HG02840 (cell line): ENCODE results near the gene AVL9.

Experiments
- ATAC-seq: cut with Tn5 transposase; IDR thresholded peaks from one replicate; pipeline ENCODE4 v1.9.1; 2021; ENCODE audit warnings: mild to moderate bottlenecking, moderate library complexity, moderate number of reproducible peaks; ENCODE audit not compliant: unreplicated experiment, low FRiP score

Gene AVL9

DNA sequence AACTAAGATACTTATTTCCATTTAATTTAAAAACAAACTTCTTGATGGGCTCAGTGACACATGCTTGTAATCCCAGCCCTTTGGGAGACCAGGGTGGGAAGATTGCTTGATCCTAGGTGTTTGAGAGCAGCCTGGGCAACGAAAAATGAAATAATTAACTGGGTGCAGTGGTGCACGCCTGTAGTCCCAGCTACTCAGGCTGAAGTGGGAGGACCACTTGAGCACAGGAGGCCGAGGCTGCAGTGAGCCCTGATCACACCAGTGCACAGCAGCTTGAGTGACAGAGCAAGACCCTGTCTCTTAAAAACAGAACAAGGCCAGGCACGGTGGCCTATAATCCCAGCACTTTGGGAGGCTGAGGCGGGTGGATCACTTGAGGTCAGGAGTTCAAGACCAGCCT is 37.4 kb downstream of the AVL9 start:
- no peak for ATAC-seq

DNA sequence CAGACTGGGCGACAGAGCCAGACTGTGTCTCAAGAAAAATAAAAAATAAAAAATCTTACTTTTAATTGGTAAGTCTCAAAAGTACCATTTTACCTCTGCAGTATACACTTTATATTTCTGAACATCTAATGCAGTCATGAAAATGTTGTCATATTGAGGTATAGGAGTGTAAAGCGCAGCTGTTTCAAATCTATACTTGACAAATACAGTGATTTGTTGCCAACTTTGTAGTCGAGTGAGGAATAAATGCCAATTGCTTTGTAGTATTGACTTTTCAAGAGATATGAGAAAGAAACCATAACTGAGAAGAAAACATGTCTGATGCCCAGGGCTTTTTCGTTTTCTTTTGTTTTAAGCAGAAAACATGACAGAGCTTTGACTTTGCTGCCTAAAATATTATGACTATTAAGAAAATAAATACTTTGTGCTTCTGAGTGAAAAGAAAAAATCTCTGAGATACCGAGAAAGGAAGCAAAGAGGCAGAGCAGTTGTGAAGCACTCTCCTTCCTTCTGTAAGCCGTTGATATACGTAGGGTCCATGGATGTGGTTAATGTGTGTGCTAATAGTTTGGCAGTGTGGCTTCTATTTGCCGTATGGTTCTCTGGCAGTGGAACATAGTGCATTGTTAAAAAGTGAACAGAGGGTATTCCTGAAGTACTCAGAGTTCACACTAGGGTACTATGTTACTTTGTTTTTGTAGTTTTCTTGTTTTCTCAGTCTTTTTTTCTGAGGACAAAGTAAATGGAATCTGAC is 38.2 kb downstream of the AVL9 start:
- ATAC-seq = no peak

DNA sequence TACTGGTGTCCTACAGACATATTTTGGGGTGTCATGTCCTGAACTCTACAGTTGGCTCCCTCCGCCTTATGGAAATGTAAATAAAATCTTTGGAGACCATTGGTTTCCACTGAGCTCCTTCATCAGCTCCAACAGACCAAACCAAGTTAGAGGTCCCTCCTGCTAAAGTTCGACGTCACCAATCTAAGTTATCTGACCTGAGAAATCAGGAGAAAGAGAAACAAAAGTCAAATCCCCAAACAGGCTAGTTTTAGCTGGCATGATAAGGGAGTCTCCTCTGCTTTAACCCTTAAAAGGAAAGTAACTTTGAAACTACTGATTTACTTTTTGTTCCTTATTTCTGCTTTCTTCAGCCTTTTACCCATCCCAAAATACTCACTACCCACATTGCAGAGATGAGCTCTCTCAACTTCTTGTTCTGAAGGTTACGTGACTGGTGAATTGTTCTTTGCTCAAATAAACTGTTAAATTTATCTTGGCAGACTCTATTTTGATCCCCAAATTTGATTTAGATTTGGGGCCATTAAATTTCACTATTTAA is 39.9 kb downstream of the AVL9 start:
- ATAC-seq = no peak

DNA sequence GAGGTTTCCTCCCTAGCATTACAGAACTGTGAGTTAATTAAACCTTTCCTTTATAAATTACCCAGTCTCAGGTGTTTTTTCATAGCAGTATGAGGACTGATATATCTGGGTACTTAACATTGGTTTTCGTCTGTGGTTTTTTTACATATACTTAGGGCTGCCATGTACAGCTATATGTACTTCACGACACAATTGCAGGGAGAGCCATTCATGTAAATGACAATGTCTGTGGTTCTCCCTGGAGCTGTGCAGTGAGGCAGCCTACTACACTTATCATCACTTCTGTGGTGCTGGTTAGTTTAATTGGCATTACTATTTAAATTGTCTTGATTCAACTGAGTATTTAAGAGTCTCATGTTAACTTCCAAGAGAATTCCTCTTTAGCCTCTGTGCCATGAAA is 40.7 kb downstream of the AVL9 start:
- no peak for ATAC-seq

DNA sequence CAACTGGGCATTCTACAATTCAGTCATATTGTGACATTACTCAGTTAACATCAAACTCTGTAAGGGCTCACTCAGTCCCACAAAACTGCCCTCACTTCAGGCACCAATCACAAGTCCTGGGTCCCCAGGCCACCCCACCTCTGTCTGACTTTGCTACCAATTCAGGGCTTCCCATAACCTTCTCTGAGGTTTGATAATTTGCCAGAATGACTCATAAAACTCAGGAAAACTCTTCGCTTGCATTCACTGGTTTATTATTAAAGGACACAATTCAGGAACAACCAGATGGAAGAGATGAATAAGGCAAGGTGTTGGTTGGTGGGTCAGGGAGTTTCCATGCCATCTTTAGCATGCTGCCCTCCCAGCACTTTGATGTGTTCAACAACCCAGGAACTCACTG is 41.3 kb downstream of the AVL9 start:
- no peak for ATAC-seq

DNA sequence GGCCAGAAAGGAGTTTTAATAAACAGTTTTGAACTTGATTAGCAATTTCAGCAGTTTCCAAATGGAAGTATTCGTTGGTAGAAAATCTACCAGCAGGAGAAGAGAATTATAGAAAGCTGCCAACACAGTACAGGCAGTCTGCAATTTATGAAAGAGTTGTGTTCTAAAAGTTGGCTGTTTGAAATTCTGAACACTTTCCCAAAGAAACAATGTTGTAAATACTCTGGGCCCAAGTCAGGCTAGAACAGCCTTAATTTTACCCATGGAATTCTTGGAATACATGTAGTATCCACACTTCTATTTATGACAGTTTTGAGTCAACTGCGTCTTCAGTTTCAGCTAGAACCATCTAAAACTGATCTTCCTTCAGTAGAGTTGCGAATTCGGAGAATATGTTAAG is 42.5 kb downstream of the AVL9 start:
- ATAC-seq = no peak

DNA sequence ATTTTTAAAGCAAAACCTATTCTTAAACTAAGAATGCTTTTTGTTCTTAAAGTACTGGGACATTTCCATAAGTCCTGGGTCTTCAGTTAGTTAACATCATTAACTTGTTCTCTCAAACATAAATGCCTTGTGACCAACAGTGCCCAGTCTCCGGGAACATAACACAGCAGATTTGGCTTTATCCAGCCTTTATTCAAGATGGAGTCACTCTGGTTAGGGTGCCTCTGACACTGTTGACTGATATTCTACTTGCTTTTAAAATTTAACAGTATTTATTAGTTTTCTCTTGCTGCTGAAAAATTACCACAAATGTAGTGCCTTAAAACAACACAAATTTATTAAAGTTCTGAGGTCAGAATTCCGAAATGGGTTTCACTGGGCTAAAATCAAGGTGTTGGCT is 44.1 kb downstream of the AVL9 start:
- no peak for ATAC-seq

DNA sequence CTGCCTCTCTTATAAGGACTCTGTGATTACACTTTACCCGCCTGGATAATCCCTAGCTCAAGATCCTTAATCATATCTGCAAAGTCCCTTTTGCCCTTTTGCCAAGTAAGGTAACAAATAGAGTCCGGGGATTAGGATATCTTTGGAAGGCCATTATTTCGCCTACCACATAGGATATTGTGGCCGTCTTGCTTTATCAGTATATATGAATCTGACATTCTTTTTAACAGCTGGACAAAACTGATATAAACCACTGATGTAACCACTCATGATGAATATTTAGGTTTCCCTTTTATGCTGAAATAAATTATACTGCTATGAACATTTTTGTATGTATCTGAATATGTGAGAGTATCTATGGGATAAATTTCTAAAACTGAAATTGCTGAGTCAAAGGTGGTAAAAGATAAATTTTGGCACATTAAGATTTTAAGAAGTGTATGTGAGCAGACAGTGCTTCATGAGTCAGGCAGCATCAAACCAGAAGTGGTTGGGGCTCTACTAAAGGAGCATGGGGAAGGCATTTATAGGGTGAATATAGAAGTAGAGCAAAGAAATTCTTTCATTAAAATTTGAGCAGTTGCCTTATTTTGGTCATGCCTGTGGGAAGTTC is 44.7 kb downstream of the AVL9 start:
- ATAC-seq = no peak

DNA sequence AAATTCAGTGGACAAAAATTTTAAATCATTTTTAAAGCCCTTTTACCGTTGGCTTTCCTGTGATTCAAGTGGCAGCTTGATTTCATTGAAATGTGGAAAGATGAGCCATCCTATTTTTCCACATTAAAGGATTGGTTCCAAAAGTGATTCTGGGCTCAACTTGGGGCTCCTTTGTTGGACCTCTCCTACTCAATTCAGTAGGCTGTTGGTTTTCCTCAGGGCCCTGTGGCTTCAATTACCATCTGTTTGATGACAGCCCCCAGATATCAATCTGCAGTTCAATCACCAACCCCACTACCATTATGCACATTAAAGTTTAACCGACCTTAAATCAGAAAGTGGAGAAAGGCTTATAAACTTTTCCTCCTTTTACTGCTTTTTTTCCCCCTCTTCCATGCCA is 47.3 kb downstream of the AVL9 start:
- no peak for ATAC-seq

DNA sequence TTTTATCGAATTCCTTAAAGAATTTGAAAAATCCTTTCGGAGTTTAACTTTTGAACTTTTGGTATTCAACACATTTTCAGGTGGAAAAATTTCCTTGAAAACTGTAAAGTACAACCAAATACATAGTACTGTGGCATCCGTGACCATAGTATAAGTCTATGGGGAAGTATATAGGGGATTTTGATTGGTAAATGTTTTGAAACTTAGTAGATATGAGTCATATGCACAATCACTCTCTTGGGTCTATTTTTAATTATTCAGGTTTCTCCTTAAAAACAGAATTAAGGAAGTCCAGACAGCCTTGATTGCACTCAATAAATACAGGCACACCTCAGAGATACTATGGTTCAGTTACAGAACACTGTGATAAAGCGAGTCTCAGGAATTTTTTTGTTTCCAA is 64.2 kb downstream of the AVL9 start:
- ATAC-seq = no peak

DNA sequence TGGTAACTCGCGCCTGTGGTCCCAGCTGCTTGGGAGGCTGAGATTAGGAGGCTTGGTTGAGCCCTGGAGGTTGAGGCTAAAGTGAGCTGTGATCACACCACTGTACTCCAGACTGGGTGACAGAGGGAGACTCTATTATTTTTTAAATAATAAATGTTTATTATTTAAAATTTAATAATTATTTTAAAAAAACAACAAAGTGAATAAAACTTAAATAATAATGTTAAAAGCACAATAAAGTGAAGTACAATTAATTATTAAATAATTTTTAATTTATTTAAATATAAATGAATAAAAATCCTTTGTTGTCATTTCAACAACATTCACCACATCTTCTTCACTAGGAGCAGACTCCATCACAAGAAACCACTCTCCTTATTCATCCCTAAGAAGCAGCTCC is 64.8 kb downstream of the AVL9 start:
- no peak for ATAC-seq

DNA sequence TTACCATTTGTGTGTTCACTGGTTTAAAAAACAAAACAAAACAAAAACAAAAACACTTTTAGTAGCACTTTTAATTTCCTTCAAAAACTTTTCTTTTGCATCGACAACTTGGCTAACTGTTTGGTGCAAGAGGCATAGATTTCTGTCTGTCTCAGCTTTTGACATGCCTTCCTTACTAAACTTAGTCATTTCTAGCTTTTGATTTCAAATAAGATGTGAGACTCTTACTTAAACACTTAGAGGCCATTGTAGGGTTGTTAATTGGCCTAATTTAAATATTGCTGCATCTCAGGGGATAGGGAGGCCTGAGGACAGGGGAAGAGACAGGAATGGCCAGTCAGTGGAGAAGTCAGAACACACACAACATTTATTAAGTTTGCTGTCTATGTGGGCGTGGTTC is 66.3 kb downstream of the AVL9 start:
- no peak for ATAC-seq

DNA sequence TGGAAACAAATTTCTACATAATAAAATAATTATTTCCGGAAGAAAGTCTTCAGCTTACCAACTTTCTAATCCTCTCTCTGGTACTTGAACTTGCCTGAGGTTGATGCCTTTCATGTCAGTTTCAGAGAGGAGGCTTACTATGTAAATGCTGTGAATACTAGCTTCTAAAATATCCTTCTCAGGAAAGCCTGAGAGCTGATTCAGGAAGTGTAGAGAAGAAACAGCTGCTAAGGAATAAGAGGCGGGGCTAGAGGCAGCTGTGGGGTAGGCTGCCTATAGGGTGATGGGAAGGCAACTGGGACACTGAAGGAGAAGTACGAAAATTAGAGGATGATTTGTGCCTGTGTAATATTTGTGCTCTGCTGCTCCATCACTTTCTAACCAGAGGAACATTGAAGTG is 69.3 kb downstream of the AVL9 start:
- ATAC-seq = no peak

DNA sequence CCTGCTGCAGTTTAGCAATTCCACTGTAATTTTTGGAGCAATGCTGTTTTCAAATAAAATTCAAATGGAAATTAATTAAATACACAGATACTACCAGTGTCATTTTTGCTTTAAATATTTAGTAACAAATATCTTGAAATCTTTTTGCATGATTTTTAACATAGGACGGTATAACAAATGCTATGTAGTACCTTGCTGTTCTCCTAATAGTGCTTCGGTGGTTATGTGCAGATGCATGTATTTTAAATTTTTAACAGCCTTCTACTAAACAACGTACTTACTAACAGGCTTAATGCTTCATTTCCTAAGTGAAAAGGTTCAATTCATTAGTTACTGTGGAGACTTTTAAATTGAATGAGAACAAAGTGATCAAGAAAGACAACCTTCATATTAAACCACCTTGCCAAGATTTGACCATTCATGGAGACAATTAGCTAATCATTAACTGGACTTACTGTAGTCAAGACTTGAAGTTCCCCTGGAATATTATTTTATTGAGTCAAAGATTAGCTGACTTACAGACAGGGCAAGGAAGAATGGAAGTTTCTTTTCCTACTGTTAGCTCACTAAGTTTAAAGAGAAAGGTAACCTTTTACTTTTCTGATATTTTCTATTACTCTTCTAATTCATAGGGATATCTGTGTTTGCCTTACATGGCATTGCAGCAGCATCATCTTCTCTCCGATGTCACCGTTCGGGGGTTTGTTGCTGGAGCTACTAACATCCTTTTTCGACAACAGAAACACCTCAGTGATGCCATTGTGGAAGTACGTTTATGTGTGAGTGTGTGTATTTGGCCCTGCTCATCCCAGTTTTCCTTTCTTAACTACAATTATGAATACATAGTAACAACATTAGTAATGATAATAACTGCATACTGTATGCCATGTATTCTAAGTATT is 74.3 kb downstream of the AVL9 start:
- ATAC-seq = no peak

DNA sequence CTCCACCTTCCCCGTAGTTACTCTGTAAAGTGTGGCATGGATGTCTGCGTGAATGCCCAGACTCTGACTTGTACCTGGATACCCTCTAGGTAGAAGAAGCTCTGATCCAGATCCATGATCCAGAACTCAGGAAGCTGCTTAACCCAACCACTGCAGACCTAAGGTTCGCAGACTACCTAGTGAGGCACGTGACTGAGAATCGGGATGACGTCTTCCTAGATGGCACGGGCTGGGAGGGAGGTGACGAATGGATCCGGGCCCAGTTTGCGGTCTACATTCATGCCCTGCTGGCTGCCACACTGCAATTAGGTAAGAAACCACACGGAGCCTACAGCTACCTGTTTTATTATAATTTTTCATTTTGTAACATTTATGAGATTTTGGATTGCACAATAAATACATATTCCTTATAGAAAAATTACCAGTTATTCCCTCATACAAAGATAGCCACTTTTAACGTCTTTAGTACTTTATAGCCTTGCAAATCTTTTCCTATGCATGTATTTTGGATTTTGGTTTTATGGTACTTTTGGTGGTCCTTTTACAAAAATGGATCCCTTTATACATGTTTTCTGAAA is 77.9 kb downstream of the AVL9 start:
- no peak for ATAC-seq

DNA sequence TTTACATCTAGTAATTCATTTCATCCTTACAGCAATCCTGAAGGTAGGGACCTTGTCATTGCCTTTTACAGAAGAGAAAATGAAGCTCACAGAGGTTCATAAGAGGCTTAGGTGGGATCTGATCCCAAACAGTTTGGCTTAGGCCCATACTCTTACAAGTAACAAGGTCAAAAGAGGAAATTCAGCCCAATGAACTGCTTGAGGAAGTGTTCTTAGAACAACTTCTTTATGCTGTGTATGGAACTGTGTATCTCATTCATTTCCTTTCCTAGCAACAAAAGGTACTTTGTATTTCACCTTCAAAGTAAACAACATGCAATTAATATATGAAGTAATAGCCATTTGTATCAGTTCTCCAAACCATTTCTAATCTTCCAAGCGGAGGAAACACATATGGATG is 79.3 kb downstream of the AVL9 start:
- no peak for ATAC-seq

DNA sequence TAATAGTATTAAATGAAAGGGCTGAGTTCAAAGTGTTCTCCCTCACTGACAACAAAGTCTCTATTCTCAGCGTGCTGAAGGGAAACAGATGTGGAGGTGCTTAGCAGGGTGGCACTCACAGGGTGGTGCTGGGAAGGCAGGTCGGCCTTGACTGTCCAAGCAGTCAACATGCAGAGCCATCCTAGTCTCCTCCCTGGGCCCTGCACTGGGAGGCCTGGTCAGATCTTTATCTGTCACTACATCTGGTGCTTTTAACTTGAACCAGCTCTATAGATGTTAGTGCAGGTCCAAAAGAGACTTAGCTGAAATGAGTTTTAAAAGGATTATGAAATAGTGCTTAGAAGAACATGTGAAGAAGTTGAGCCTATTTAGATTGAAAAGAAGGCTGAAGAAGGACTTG is 82.1 kb downstream of the AVL9 start:
- no peak for ATAC-seq

DNA sequence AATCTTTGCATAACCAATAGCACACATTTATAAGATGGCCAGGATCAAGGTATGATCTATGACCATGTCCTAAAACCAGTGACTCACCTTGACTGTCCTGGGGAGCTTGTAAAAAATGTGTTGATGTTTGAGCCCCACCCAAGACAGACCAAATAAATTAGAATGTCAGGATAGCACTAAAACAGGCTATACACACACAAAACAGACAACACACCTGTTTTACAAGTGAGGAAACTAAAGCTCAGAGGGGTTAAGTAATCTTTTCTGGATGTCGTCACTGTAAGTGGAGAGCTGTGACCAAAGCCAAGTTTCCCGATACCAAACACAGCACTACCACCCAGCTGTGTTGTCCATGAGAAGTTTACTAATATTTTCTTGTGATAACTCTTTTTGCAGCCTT is 84.5 kb downstream of the AVL9 start:
- ATAC-seq = no peak

DNA sequence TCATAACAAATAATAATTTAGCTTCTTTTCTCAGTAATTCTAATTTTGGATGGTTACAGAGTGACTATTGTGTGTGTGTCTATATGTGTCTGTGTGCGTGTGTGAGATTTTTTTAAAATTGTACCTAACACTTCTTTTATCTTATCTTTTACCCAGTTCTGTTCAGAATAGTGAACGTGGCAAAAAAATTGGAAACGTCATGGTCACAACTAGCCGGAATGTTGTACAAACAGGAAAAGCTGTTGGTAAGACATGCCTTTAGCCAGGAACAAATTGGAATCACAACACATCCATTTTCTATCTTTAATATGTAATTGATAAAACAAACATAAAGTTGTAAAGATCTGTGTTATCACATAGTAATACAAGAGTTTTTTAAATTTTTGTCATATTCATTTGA is 85.4 kb downstream of the AVL9 start:
- no peak for ATAC-seq

DNA sequence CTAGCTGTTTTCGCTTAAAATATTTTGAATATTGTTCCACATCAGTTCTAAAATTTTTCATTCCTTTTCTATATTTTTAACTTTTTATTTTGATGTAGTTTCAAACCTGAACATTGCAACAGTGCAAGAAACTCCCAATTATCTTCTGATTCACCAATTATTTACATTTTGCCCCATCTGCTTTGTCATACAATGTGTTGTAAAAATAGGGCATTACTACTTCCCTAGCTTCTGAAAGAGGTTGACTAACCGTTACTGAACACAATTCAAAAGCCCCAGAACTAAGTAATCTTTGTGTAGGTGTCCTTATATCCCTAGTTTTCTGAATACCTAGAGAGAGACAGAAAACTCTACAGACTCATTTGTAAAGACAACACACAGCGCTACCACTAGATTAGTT is 86.7 kb downstream of the AVL9 start:
- no peak for ATAC-seq

DNA sequence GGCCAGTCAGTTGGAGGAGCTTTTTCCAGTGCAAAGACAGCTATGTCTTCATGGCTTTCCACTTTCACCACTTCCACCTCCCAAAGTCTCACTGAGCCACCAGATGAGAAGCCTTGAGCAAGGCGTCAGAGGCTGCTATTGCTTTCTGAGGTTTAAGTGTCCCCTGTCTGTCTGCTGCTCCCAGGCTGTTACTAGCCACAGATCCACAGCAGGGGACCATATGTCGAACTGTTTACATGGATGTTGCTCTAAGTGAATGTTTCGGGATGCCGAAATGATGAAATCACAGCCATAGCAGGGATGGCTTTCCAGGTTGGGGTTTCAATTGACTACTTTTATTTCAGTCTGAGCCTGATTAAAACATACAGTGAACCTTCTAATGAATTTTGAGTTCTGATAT is 88.5 kb downstream of the AVL9 start:
- ATAC-seq = no peak
